ENCODE data around the gene HMGN2. TPM values are rescaled to one million over a fixed set of nuclear protein-coding genes. Genes with fewer than 3 reads are reported as not detected.

Gene HMGN2
- total and polyA plus RNA-seq, 10 of the 15 experiments (the other 5 are each of a cell fraction or from before 2014, with no cell fraction given), result 249 to 2,682 (median 694) TPM

GRCh38 chr1:26431979-26432695, 40.1 kb upstream of the HMGN2 start, which contains the start of gene DHDDS (continued):
- TF ChIP-seq EZH2 (IDR thresholded peaks at IDR 0.05; ENCODE audit: borderline replicate concordance, control insufficient read depth, low read depth, low read length) (no peak), LARP7 (IDR thresholded peaks at IDR 0.05) (peak; percentile 73), CBX5 (IDR thresholded peaks at IDR 0.05; ENCODE audit: low read depth) (0 out of 2 replicates have a peak, but pooled peaks have one; percentile 29), NR2C1 (IDR thresholded peaks at IDR 0.05) (peak; percentile 46; the same call in 1 of the 2 replicates), CEBPB (IDR thresholded peaks at IDR 0.05; ENCODE audit: borderline replicate concordance in 1 of 2, low read depth in 2 of 2, low read length in 2 of 2) (no peak), RAD21 (IDR thresholded peaks at IDR 0.05; ENCODE audit: insufficient read depth, low read depth, low read length) (no peak), MEF2A (IDR thresholded peaks at IDR 0.05; ENCODE audit: insufficient read depth, low read depth, low read length) (no peak), POU2F2 (IDR thresholded peaks at IDR 0.05; ENCODE audit: borderline replicate concordance, low read depth, low read length) (no peak; the same call in 1 of the 3 replicates), BHLHE40 (IDR thresholded peaks at IDR 0.05; ENCODE audit: borderline replicate concordance in 1 of 2, low read depth in 2 of 2, low read length in 1 of 2) (peak; percentile 96 to 99), HCFC1 (IDR thresholded peaks at IDR 0.05; ENCODE audit: low read length) (peak; percentile 84), E4F1 (IDR thresholded peaks at IDR 0.05; ENCODE audit: borderline replicate concordance, partially characterized antibody) (peak; percentile 78), ZNF207 (IDR thresholded peaks at IDR 0.05; ENCODE audit: borderline replicate concordance) (peak; percentile 42; the same call in 1 of the 2 replicates), USF1 (IDR thresholded peaks at IDR 0.05; ENCODE audit: borderline replicate concordance, extremely low read length, insufficient read depth, low read depth, low read length) (peak; percentile 99), HDGF (IDR thresholded peaks at IDR 0.05) (peak; percentile 99), REST (IDR thresholded peaks at IDR 0.05; ENCODE audit: low read depth, low read length) (0 out of 2 replicates have a peak, but pooled peaks have one; percentile 3), SIX5 (IDR thresholded peaks at IDR 0.05; ENCODE audit: low read depth, low read length, severe bottlenecking) (peak; percentile 52), RBBP5 (conservative IDR thresholded peaks at IDR 0.05) (no peak), ASH2L (IDR thresholded peaks at IDR 0.05; ENCODE audit: borderline replicate concordance, low read depth) (no peak), PAX8 (IDR thresholded peaks at IDR 0.05) (peak; percentile 30; the same call in 1 of the 2 replicates), TCF3 (IDR thresholded peaks at IDR 0.05; ENCODE audit: borderline replicate concordance, insufficient read depth, low read depth, low read length) (peak; percentile 84; the same call in 1 of the 2 replicates), MYB (IDR thresholded peaks at IDR 0.05; ENCODE audit: borderline replicate concordance, low read depth, low read length) (no peak), ZNF24 (IDR thresholded peaks at IDR 0.05) (no peak)
- TF ChIP-seq, protein P1, sequence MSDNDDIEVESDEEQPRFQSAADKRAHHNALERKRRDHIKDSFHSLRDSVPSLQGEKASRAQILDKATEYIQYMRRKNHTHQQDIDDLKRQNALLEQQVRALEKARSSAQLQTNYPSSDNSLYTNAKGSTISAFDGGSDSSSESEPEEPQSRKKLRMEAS (IDR thresholded peaks at IDR 0.05; ENCODE audit: low read depth, low read length), result peak; percentile 100
